GM23338 (cell line): ENCODE data around the gene S100A16. TPM values are rescaled to one million over a fixed set of nuclear protein-coding genes. Genes with fewer than 3 reads are reported as not detected.

ENCODE experiments used
- ATAC-seq: fragments of 200-7000 bp; cut with Tn5 transposase; 3 replicates; pipeline ENCODE4 v1.9.1; 2020
- DNase-seq: peaks from one replicate; pipeline ENCODE4 v3.0.0-alpha.2; 2015; ENCODE audit warnings: low spot score
- H2AFZ ChIP-seq: fragments of 200-600 bp; sonication (generic); 2 replicates; pipeline ENCODE4 v1.8.0; 2016; ENCODE audit warnings: antibody characterized with exemption, mild to moderate bottlenecking, moderate library complexity
- H3F3A ChIP-seq: fragments of 200-600 bp; sonication (generic); replicated peaks from 2 replicates; pipeline ENCODE4 v1.8.0; 2017; ENCODE audit warnings: antibody characterized with exemption, mixed run types, low read depth
- H3K27ac ChIP-seq: fragments of 200-600 bp; sonication (generic); 2 replicates; pipeline ENCODE4 v1.6.1; 2016; ENCODE audit warnings: low read depth
- H3K27me3 ChIP-seq: fragments of 200-600 bp; sonication (generic); 2 replicates; pipeline ENCODE4 v1.8.0; 2016; ENCODE audit warnings: mild to moderate bottlenecking, mixed run types, moderate library complexity; ENCODE audit not compliant: insufficient read depth
- H3K36me3 ChIP-seq: fragments of 200-600 bp; sonication (generic); 2 replicates; pipeline ENCODE4 v1.8.0; 2016; ENCODE audit warnings: mild to moderate bottlenecking; ENCODE audit not compliant: insufficient read depth
- H3K4me1 ChIP-seq: fragments of 200-600 bp; sonication (generic); 2 replicates; pipeline ENCODE4 v1.8.0; 2016; ENCODE audit warnings: mild to moderate bottlenecking, moderate library complexity; ENCODE audit not compliant: insufficient read depth
- H3K4me2 ChIP-seq: fragments of 200-600 bp; sonication (generic); 2 replicates; pipeline ENCODE4 v1.7.1; 2017; ENCODE audit warnings: mixed run types
- H3K4me3 ChIP-seq: fragments of 200-600 bp; sonication (generic); 2 replicates; pipeline ENCODE4 v1.6.1; 2016; ENCODE audit warnings: mixed run types
- H3K79me2 ChIP-seq: fragments of 200-600 bp; sonication (generic); replicated peaks from 2 replicates; pipeline ENCODE4 v1.8.0; 2017; ENCODE audit warnings: mild to moderate bottlenecking; ENCODE audit not compliant: insufficient read depth
- H3K9me2 ChIP-seq: fragments of 200-600 bp; sonication (generic); 2 replicates; pipeline ENCODE4 v1.8.0; 2017; ENCODE audit not compliant: insufficient read depth
- H4K20me1 ChIP-seq: fragments of 200-600 bp; sonication (generic); replicated peaks from 2 replicates; pipeline ENCODE4 v1.8.0; 2017; ENCODE audit warnings: mild to moderate bottlenecking; ENCODE audit not compliant: insufficient read depth
- H3K27ac Mint-ChIP-seq: 2 replicates; pipeline ENCODE4 v1.8.0; 2020; ENCODE audit warnings: inconsistent platforms, mild to moderate bottlenecking, moderate library complexity, mixed read lengths
- H3K27me3 Mint-ChIP-seq: 3 replicates; pipeline ENCODE4 v1.8.0; 2022; ENCODE audit warnings: low read depth, mild to moderate bottlenecking, moderate library complexity, mixed read lengths, inconsistent platforms; ENCODE audit not compliant: insufficient read depth, poor library complexity
- H3K36me3 Mint-ChIP-seq: 3 replicates; pipeline ENCODE4 v1.8.0; 2021; ENCODE audit warnings: low read depth, mild to moderate bottlenecking, inconsistent platforms, moderate library complexity, mixed read lengths
- H3K4me1 Mint-ChIP-seq: 3 replicates; pipeline ENCODE4 v1.8.0; 2020; ENCODE audit warnings: mild to moderate bottlenecking, inconsistent platforms, mixed read lengths
- H3K4me3 Mint-ChIP-seq: 3 replicates; pipeline ENCODE4 v1.8.0; 2021; ENCODE audit warnings: moderate library complexity, mild to moderate bottlenecking, inconsistent platforms, mixed read lengths
- H3K9me3 Mint-ChIP-seq: 3 replicates; pipeline ENCODE4 v1.8.0; 2020; ENCODE audit warnings: moderate library complexity, mild to moderate bottlenecking, inconsistent platforms, mixed read lengths
- CREB1 ChIP-seq: fragments of 250-450 bp; sonication (Bioruptor Pico); IDR thresholded peaks from 2 replicates; pipeline ENCODE4 v1.5.0; 2020; ENCODE audit warnings: low read depth, mild to moderate bottlenecking, moderate library complexity
- EZH2 ChIP-seq: fragments of 200-600 bp; sonication (generic); IDR thresholded peaks from one replicate; pipeline ENCODE4 v1.8.0; 2017; ENCODE audit warnings: antibody characterized with exemption, mild to moderate bottlenecking, low read depth; ENCODE audit not compliant: unreplicated experiment
- EZH2phosphoT487 ChIP-seq: fragments of 200-600 bp; sonication (generic); IDR thresholded peaks from one replicate; pipeline ENCODE4 v1.8.1; 2018; ENCODE audit warnings: antibody characterized with exemption; ENCODE audit not compliant: unreplicated experiment
- JUNB ChIP-seq: IDR thresholded peaks from one replicate; pipeline ENCODE4 v1.6.1; 2016; ENCODE audit warnings: antibody characterized with exemption; ENCODE audit not compliant: unreplicated experiment
- NANOG ChIP-seq: IDR thresholded peaks from 2 replicates; pipeline ENCODE4 v1.6.1; 2016; ENCODE audit warnings: antibody characterized with exemption, borderline replicate concordance
- POLR2AphosphoS5 ChIP-seq: IDR thresholded peaks from 2 replicates; pipeline ENCODE4 v1.6.1; 2016; ENCODE audit warnings: antibody characterized with exemption, low read depth
- REST ChIP-seq: IDR thresholded peaks from one replicate; pipeline ENCODE4 v1.6.1; 2018; ENCODE audit warnings: antibody characterized with exemption; ENCODE audit not compliant: unreplicated experiment
- ZNF462 ChIP-seq: fragments of 250-450 bp; sonication (Bioruptor Pico); IDR thresholded peaks from 2 replicates; pipeline ENCODE4 v1.5.0; 2020; ENCODE audit warnings: mild to moderate bottlenecking, moderate library complexity
- polyA plus RNA-seq: library from polyadenylated mRNA; unstranded; fragments of >200 nt; fragmentation: Nextera tagmentation; extraction: Ambion mirVana; gene quantifications from 2 replicates; pipeline ENCODE4 v1.2.1, GENCODE V29; 2016
- total RNA-seq: library from RNA; depleted of rRNA; stranded (reverse); fragments of >200 nt; shearing (Covaris generic); gene quantifications from 2 replicates; pipeline ENCODE4 v1.2.3, GENCODE V29; 2014
- TF ChIP-seq, protein P1 (sequence below), 2 experiments: fragments of 200-600 bp in 1 of 2; sonication (generic) in 1 of 2; conservative IDR thresholded peaks; 2 replicates each; pipeline versions ENCODE4 v1.5.1 to v1.6.1; 2016 to 2017; ENCODE audit warnings: antibody characterized with exemption in 2 of 2, low read depth in 2 of 2, mild to moderate bottlenecking in 2 of 2, moderate library complexity in 1 of 2

Gene S100A16
- total and polyA plus RNA-seq, 2 experiments from 2014 or later = 13.0 to 20.4 TPM

GRCh38 chr1:153608089-153608682 lies 4.8 kb downstream of the S100A16 start:
- peaks cover 43% of the 10 kb centered on the region for H3K4me1 Mint-ChIP-seq
- H3K27me3 ChIP-seq = no peaks in the 10 kb centered on the region
- no peak overlapping the region for H2AFZ ChIP-seq
- no peaks in the 10 kb centered on the region; the same call in 1 of the 3 replicates for H3K36me3 Mint-ChIP-seq
- H3F3A ChIP-seq = no peaks in the 10 kb centered on the region; the same call in 1 of the 2 replicates
- peak; percentile 39 for DNase-seq
- H3K4me3 ChIP-seq = no peak overlapping the region
- H3K27ac ChIP-seq = no peak overlapping the region
- H3K79me2 ChIP-seq = no peaks in the 10 kb centered on the region
- no peaks in the 10 kb centered on the region for H3K9me2 ChIP-seq
- H3K4me1 ChIP-seq = peaks cover 45% of the 10 kb centered on the region
- H3K9me3 Mint-ChIP-seq = no peaks in the 10 kb centered on the region
- H4K20me1 ChIP-seq = no peaks in the 10 kb centered on the region
- H3K27ac Mint-ChIP-seq = no peak overlapping the region
- H3K4me2 ChIP-seq = peak overlapping the region; percentile 66
- TF ChIP-seq JUNB (no peak), REST (no peak), POLR2AphosphoS5 (no peak), CREB1 (CRISPR knock-in tag) (no peak), EZH2phosphoT487 (no peak)
- H3K27me3 Mint-ChIP-seq = peaks cover 9% of the 10 kb centered on the region
- no peaks in the 10 kb centered on the region for H3K36me3 ChIP-seq
- no peak for ATAC-seq
- H3K4me3 Mint-ChIP-seq = no peak overlapping the region

DNA sequence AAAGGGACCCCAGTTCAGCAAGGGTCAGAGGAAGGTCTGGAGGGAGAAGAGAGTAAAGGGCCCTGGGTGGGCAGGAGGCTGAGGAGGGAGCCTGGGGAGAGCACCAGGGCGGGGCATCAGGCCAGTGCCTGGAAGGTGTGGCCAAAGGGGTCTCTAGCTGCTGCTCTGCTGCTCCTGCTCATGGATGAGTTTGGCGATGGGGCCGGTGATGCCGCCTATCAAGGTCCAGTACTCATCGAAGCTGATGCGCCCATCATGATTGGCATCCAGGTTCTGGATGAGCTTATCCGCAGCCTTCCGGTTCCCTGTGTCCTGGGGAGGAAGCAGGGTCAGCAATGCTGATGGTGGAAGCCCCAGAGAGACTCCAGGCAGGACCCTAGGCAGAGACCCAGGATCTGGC lies 5.6 kb downstream of the S100A16 start:
- Histone ChIP-seq H3K36me3 (no peaks in the 10 kb centered on the region), H3K4me3 (no peak overlapping the region), H3K27me3 (no peaks in the 10 kb centered on the region), H3K4me1 (peaks cover 40% of the 10 kb centered on the region), H3K4me2 (no peak overlapping the region), H3F3A (no peaks in the 10 kb centered on the region; the same call in 1 of the 2 replicates), H2AFZ (no peak overlapping the region), H3K9me2 (no peaks in the 10 kb centered on the region), H4K20me1 (no peaks in the 10 kb centered on the region), H3K79me2 (no peaks in the 10 kb centered on the region), H3K27ac (no peak overlapping the region)
- ATAC-seq = no peak
- Mint-ChIP-seq H3K36me3 (no peaks in the 10 kb centered on the region; the same call in 1 of the 3 replicates), H3K27ac (no peak overlapping the region), H3K9me3 (no peaks in the 10 kb centered on the region), H3K4me1 (peaks cover 40% of the 10 kb centered on the region), H3K27me3 (peaks cover 7% of the 10 kb centered on the region), H3K4me3 (no peak overlapping the region)
- DNase-seq = no peak
- TF ChIP-seq EZH2 (no peak), NANOG (no peak), ZNF462 (CRISPR knock-in tag) (no peak)
- TF ChIP-seq, protein P1, sequence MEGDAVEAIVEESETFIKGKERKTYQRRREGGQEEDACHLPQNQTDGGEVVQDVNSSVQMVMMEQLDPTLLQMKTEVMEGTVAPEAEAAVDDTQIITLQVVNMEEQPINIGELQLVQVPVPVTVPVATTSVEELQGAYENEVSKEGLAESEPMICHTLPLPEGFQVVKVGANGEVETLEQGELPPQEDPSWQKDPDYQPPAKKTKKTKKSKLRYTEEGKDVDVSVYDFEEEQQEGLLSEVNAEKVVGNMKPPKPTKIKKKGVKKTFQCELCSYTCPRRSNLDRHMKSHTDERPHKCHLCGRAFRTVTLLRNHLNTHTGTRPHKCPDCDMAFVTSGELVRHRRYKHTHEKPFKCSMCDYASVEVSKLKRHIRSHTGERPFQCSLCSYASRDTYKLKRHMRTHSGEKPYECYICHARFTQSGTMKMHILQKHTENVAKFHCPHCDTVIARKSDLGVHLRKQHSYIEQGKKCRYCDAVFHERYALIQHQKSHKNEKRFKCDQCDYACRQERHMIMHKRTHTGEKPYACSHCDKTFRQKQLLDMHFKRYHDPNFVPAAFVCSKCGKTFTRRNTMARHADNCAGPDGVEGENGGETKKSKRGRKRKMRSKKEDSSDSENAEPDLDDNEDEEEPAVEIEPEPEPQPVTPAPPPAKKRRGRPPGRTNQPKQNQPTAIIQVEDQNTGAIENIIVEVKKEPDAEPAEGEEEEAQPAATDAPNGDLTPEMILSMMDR (conservative IDR thresholded peaks at IDR 0.05; ENCODE audit: low read depth in 2 of 2) = no peak
